A549 (cell line): ENCODE results near the gene TRMT11.

Source experiments
- CTCF ChIP-seq: fragments of >200 bp; sonication (Bioruptor Twin); formaldehyde crosslinking; IDR thresholded peaks from 3 replicates; pipeline ENCODE4 v1.5.1; 2016
- EP300 ChIP-seq, 2 experiments: fragments of >200 bp; sonication (Bioruptor Twin); formaldehyde crosslinking; IDR thresholded peaks; 2 replicates in 1 of 2; 3 replicates in 1 of 2; pipeline ENCODE4 v1.6.1; 2016 to 2017
- HOXB13 ChIP-seq: fragments of 250-450 bp; sonication (Bioruptor Pico); IDR thresholded peaks from 2 replicates; pipeline ENCODE4 v1.5.0; 2020; ENCODE audit warnings: low read depth, mild to moderate bottlenecking, moderate library complexity
- POLR2A ChIP-seq: IDR thresholded peaks from 2 replicates; pipeline ENCODE4 v1.6.1; 2012; ENCODE audit warnings: mild to moderate bottlenecking, low read length
- POLR2AphosphoS2 ChIP-seq: conservative IDR thresholded peaks from 2 replicates; pipeline ENCODE4 v1.6.1; 2012; ENCODE audit warnings: low read length, improper control_type of control experiment, inconsistent platforms
- REST ChIP-seq: fragments of 200-600 bp; sonication (generic); IDR thresholded peaks from 2 replicates; pipeline ENCODE4 v1.6.1; 2016; ENCODE audit warnings: antibody characterized with exemption, mild to moderate bottlenecking, moderate library complexity
- SMC3 ChIP-seq: fragments of >200 bp; sonication (Bioruptor Twin); formaldehyde crosslinking; IDR thresholded peaks from 3 replicates; pipeline ENCODE4 v1.6.1; 2018; ENCODE audit warnings: inconsistent platforms

GRCh38 chr6:125952764-125953501 is 33.4 kb upstream of the TRMT11 start:
- no peak for TF ChIP-seq EP300 (IDR thresholded peaks at IDR 0.05)
- TF ChIP-seq CTCF: peak; percentile 43
- no peak for TF ChIP-seq POLR2A
- no peak for TF ChIP-seq REST
- no peak for TF ChIP-seq HOXB13 (CRISPR knock-in tag)
- peak; percentile 71 for TF ChIP-seq SMC3
- TF ChIP-seq POLR2AphosphoS2: no peak
